ENCODE measurements around the gene WRAP73. TPM values are rescaled to one million over a fixed set of nuclear protein-coding genes. Genes with fewer than 3 reads are reported as not detected.

The WRAP73 gene
- total RNA-seq, 1 experiment from 2014 or later = 51.4 TPM

GRCh38 chr1:3644273-3644672 is 5.6 kb downstream of the WRAP73 start:
- no peaks in the 10 kb centered on the region for H4K20me1 ChIP-seq (ENCODE audit: insufficient read depth)
- H3K4me1 ChIP-seq (ENCODE audit: control insufficient read depth in 1 of 2, insufficient read depth in 2 of 2, low read length in 2 of 2) = peaks cover 4 to 6% of the 10 kb centered on the region in 2 experiments; a peak in 3 of 4 replicates
- H3K9me2 ChIP-seq (ENCODE audit: insufficient read depth) = no peaks in the 10 kb centered on the region
- ChIA-PET POLR2A (no interaction called here), CTCF (no interaction called here), RAD21 (ENCODE audit: low non-redundant PET in 1 of 2, low total read pairs in 2 of 2, uncharacterized antibody in 2 of 2, unreplicated experiment in 2 of 2) (no interaction called here)
- H3K9ac ChIP-seq (ENCODE audit: low read length) = no peak overlapping the region
- no peak overlapping the region for H3K4me3 ChIP-seq (replicated peaks in 1 of 2; ENCODE audit: low read depth in 1 of 2, low read length in 2 of 2)
- no peak overlapping the region for H3K4me2 ChIP-seq (ENCODE audit: low read length)
- no peak for TF ChIP-seq ZFX (IDR thresholded peaks at IDR 0.05)
- TF ChIP-seq SIN3A (IDR thresholded peaks at IDR 0.05; ENCODE audit: low read depth) = no peak
- no peak for TF ChIP-seq POLR2AphosphoS5 (IDR thresholded peaks at IDR 0.05; ENCODE audit: low read depth, low read length)
- no peak for TF ChIP-seq ATF3 (IDR thresholded peaks at IDR 0.05)
- TF ChIP-seq YY1 (IDR thresholded peaks at IDR 0.05; ENCODE audit: extremely low read depth, insufficient replicate concordance, low read depth, low read length) = no peak
- TF ChIP-seq TCF7L2 (IDR thresholded peaks at IDR 0.05; ENCODE audit: borderline replicate concordance, extremely low read depth, insufficient read depth, insufficient read length) = no peak
- TF ChIP-seq ELF1 (IDR thresholded peaks at IDR 0.05; ENCODE audit: borderline replicate concordance, low read depth) = no peak
- TF ChIP-seq ZBTB33 (IDR thresholded peaks at IDR 0.05; ENCODE audit: extremely low read depth, insufficient replicate concordance, low read length) = no peak
- TF ChIP-seq REST (IDR thresholded peaks at IDR 0.05; ENCODE audit: low read depth) = no peak
- TF ChIP-seq SP1 (IDR thresholded peaks at IDR 0.05; ENCODE audit: low read depth) = no peak
- no peak for TF ChIP-seq EZH2phosphoT487 (IDR thresholded peaks at IDR 0.05; ENCODE audit: borderline replicate concordance)
- no peak for TF ChIP-seq MAX (IDR thresholded peaks at IDR 0.05)
- TF ChIP-seq SRF (IDR thresholded peaks at IDR 0.05; ENCODE audit: low read depth) = no peak
- no peak for TF ChIP-seq ZNF274 (IDR thresholded peaks at IDR 0.05; ENCODE audit: low read depth, low read length)
- TF ChIP-seq CEBPB (IDR thresholded peaks at IDR 0.05; ENCODE audit: low read depth) = no peak
- TF ChIP-seq CTCF (IDR thresholded peaks at IDR 0.05 in 2 of 3, conservative IDR thresholded peaks at IDR 0.05 in 1 of 3; ENCODE audit: borderline replicate concordance in 1 of 3, insufficient read depth in 1 of 3, low read depth in 2 of 3, low read length in 2 of 3) = no peak
- BruUV-seq (replicated peaks) = no TSS peak
- ATAC-seq (no peak), DNase-seq (ENCODE audit: low read depth, low spot score) (no peak)
- intact Hi-C loops (cut with micrococcal nuclease) = no loop called here
- no peak overlapping the region for H3K27ac ChIP-seq (ENCODE audit: low read depth, low read length)
- peaks cover 20% of the 10 kb centered on the region for H3K79me2 ChIP-seq (ENCODE audit: insufficient read depth, low read length)
- H3K27me3 ChIP-seq (ENCODE audit: insufficient read depth, low read length) = no peaks in the 10 kb centered on the region
- H3K9me3 ChIP-seq (ENCODE audit: control insufficient read depth in 1 of 2, insufficient read depth in 1 of 2, low read depth in 1 of 2, low read length in 2 of 2) = no peaks in the 10 kb centered on the region
- no peak overlapping the region for H2AFZ ChIP-seq (ENCODE audit: low read depth, low read length, poor library complexity, severe bottlenecking)
- peaks cover 19 to 20% of the 10 kb centered on the region in 2 experiments; a peak in 3 of 4 replicates for H3K36me3 ChIP-seq (ENCODE audit: control insufficient read depth in 1 of 2, insufficient read depth in 2 of 2, low read length in 2 of 2)
